SH-SY5Y (cell line): Measurements from ENCODE around the gene NDUFS8.

ENCODE experiments used
- GATA2 ChIP-seq: IDR thresholded peaks from 2 replicates; pipeline ENCODE4 v1.6.1; 2011; ENCODE audit warnings: mild to moderate bottlenecking, low read depth, low read length
- GATA3 ChIP-seq: IDR thresholded peaks from 2 replicates; pipeline ENCODE4 v1.6.1; 2011; ENCODE audit warnings: low read depth, mild to moderate bottlenecking, low read length, moderate library complexity

GRCh38 chr11:68071281-68072048 lies 41.0 kb downstream of the NDUFS8 start:
- TF ChIP-seq GATA3 (no peak), GATA2 (no peak)
